Activated gamma-delta T cell treated with anti-CD3 and anti-CD28 coated beads, Interleukin-2, amount 50 U/mL, for 16 hours (primary cell): ENCODE measurements around the gene KIF1B.
"Not testable (repeated sequence)": the region's sequence is repeated elsewhere in the genome, so short reads cannot be mapped to it uniquely, and the experiment has no call there.

Source experiments
- DNase-seq: peaks from one replicate; pipeline ENCODE4 v3.0.0-alpha.2; 2020; ENCODE audit warnings: low read depth

Gene KIF1B

GRCh38 chr1:10388387-10388715 is 178.0 kb downstream of the KIF1B start:
- no peak for DNase-seq

- DNase-seq = no peak
Observed at GRCh38 chr1:10389271-10389973, 179.1 kb downstream of the KIF1B start.

- no peak for DNase-seq
Observed at GRCh38 chr1:10396870-10397269, 186.5 kb downstream of the KIF1B start.

- no peak for DNase-seq
Observed at GRCh38 chr1:10398278-10398733, 187.9 kb downstream of the KIF1B start.

GRCh38 chr1:10398734-10399443 is 188.5 kb downstream of the KIF1B start, which contains the start of gene PGD:
PGD (plus strand) TSS chr1:10399064; CDS start chr1:10399118, 54 bp downstream.
- peak; percentile 96 for DNase-seq

- no peak for DNase-seq
Observed at GRCh38 chr1:10399444-10399941, 189.1 kb downstream of the KIF1B start.

- no peak for DNase-seq
Observed at GRCh38 chr1:10400013-10400412, 189.6 kb downstream of the KIF1B start.

- no peak for DNase-seq
Observed at GRCh38 chr1:10401281-10401680, 190.9 kb downstream of the KIF1B start.

- no peak for DNase-seq
Observed at GRCh38 chr1:10402729-10403274, 192.4 kb downstream of the KIF1B start.

GRCh38 chr1:10407201-10407600 is 196.8 kb downstream of the KIF1B start:
- DNase-seq = no peak

- no peak for DNase-seq
Observed at GRCh38 chr1:10415211-10415930, 205.0 kb downstream of the KIF1B start.

GRCh38 chr1:10415967-10416366 is 205.6 kb downstream of the KIF1B start:
- not testable (repeated sequence) for DNase-seq

GRCh38 chr1:10418741-10419140 is 208.4 kb downstream of the KIF1B start:
- not testable (repeated sequence) for DNase-seq

- no peak for DNase-seq
Observed at GRCh38 chr1:10419351-10419750, 209.0 kb downstream of the KIF1B start.

- DNase-seq = no peak
Observed at GRCh38 chr1:10421637-10422036, 211.3 kb downstream of the KIF1B start.

GRCh38 chr1:10424034-10424433 is 213.7 kb downstream of the KIF1B start:
- no peak for DNase-seq

GRCh38 chr1:10424651-10425050 is 214.3 kb downstream of the KIF1B start:
- DNase-seq = no peak

GRCh38 chr1:10425826-10426534 is 215.6 kb downstream of the KIF1B start:
- DNase-seq = not testable (repeated sequence)

GRCh38 chr1:10426535-10426848 is 216.1 kb downstream of the KIF1B start:
- not testable (repeated sequence) for DNase-seq

- DNase-seq = no peak
Observed at GRCh38 chr1:10428984-10429383, 218.6 kb downstream of the KIF1B start.

GRCh38 chr1:10429868-10430215 is 219.5 kb downstream of the KIF1B start:
- no peak for DNase-seq
